Prostate gland (tissue), 2 donors: ENCODE results near the gene MGAM2. TPM values are rescaled to one million over a fixed set of nuclear protein-coding genes. Genes with fewer than 3 reads are reported as not detected.

ENCODE experiments used
- DNase-seq: peaks from one replicate; pipeline ENCODE4 v3.0.0-alpha.2; 2019; ENCODE audit warnings: low spot score
- H3K27ac ChIP-seq, 2 donors: fragments of 200-600 bp; sonication (generic); 2 replicates each; pipeline ENCODE4 v1.5.1; 2017 to 2019
- H3K27me3 ChIP-seq: fragments of 200-600 bp; sonication (generic); replicated peaks from 2 replicates; pipeline ENCODE4 v1.5.1; 2019; ENCODE audit not compliant: insufficient read depth
- H3K36me3 ChIP-seq, 2 donors: fragments of 200-600 bp; sonication (generic); 1 replicate in 1 of 2; 2 replicates in 1 of 2; pipeline versions ENCODE4 v1.5.1 to v1.8.1; 2017 to 2019
- H3K4me1 ChIP-seq: fragments of 200-600 bp; sonication (generic); replicated peaks from 2 replicates; pipeline ENCODE4 v1.5.1; 2019
- H3K4me3 ChIP-seq, 2 donors: fragments of 200-600 bp; sonication (generic); 2 replicates each; pipeline ENCODE4 v1.5.1; 2017 to 2019
- H3K9me3 ChIP-seq: fragments of 200-600 bp; sonication (generic); 2 replicates; pipeline ENCODE4 v1.5.1; 2017
- POLR2A ChIP-seq: fragments of 450-650 bp; IDR thresholded peaks from one replicate; pipeline ENCODE4 v1.6.1; 2016; ENCODE audit warnings: antibody characterized with exemption, mild to moderate bottlenecking
- POLR2AphosphoS5 ChIP-seq: sonication (generic); formaldehyde crosslinking; IDR thresholded peaks from one replicate; pipeline ENCODE4 v1.6.1; 2017; ENCODE audit warnings: antibody characterized with exemption
- WGBS: methylation state at CpG from one replicate; pipeline ENCODE4 v1.1.5; 2018; 5-methylcytosine and 5-hydroxymethylcytosine counted together
- intact Hi-C: fragments of 100-400 bp; cut with DNase I; formaldehyde crosslinking; loops from one replicate; pipeline ENCODE4 v1.14.2; 2022
- total RNA-seq, 2 donors: library from RNA; depleted of rRNA; stranded (reverse); fragments of >200 nt; gene quantifications; one replicate each; pipeline ENCODE4 v1.1.0, GENCODE V29; 2016
- TF ChIP-seq, protein P1 (sequence below), 4 experiments: fragments of 200-600 bp in 2 of 4; fragments of 450-650 bp in 2 of 4; sonication (generic) in 2 of 4; IDR thresholded peaks; 1 replicate in 3 of 4; 2 replicates in 1 of 4; pipeline ENCODE4 v1.5.1; 2016 to 2019; ENCODE audit warnings: antibody characterized with exemption in 4 of 4, mild to moderate bottlenecking in 2 of 4, moderate library complexity in 2 of 4

The MGAM2 gene
- total RNA-seq, 2 donors from 2014 or later: 0.36 to 0.51 TPM

DNA sequence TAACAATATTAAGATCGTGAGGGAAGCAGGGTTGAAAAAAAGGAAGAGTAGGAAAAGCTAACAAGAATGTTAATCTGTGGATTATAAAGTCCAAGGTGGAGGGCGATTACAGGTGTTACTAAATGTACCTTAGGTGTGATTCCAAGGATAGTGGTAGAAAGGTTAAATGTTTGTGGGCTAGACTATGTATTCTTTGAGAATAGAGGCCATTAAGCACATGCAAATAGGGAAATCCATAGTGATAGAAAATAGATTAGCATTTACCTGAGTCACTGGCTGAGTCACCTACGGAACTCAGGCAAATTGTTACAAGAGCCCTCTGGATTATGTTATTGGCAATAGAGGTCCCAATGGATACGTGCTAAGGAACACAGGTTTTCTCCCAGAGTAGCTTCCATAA lies 9.0 kb downstream of the MGAM2 start:
- H3K27me3 ChIP-seq: no peaks in the 10 kb centered on the region
- H3K4me3 ChIP-seq: no peak overlapping the region
- no peaks in the 10 kb centered on the region for H3K36me3 ChIP-seq
- no peak overlapping the region for H3K27ac ChIP-seq
- no peaks in the 10 kb centered on the region for H3K4me1 ChIP-seq
- H3K9me3 ChIP-seq: no peaks in the 10 kb centered on the region
- no peak for TF ChIP-seq POLR2AphosphoS5
- TF ChIP-seq, protein P1, sequence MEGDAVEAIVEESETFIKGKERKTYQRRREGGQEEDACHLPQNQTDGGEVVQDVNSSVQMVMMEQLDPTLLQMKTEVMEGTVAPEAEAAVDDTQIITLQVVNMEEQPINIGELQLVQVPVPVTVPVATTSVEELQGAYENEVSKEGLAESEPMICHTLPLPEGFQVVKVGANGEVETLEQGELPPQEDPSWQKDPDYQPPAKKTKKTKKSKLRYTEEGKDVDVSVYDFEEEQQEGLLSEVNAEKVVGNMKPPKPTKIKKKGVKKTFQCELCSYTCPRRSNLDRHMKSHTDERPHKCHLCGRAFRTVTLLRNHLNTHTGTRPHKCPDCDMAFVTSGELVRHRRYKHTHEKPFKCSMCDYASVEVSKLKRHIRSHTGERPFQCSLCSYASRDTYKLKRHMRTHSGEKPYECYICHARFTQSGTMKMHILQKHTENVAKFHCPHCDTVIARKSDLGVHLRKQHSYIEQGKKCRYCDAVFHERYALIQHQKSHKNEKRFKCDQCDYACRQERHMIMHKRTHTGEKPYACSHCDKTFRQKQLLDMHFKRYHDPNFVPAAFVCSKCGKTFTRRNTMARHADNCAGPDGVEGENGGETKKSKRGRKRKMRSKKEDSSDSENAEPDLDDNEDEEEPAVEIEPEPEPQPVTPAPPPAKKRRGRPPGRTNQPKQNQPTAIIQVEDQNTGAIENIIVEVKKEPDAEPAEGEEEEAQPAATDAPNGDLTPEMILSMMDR (IDR thresholded peaks at IDR 0.05): no peak
- TF ChIP-seq POLR2A: no peak
- no peak for DNase-seq
- intact Hi-C loops: no loop called here
- 58% methylated on average over 4 of the region's 4 CpGs for WGBS

DNA sequence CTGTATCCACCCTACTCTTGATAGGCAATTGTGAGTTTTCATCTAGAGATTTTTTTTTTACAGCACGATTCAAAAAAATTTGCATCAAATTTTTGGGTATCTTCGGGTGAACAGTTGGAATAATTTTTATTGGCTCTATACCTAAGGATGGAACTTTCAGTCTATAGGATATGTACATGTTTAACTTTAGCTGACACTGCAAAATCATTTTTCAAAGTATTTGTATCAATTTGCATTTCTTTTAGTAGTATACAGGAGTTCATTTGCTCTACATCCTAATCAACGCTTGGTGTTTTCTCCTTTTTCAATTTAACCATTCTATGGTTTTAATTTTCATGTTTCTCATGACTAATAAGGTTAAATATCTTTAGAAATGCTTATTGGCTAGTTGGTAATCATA lies 11.7 kb downstream of the MGAM2 start:
- DNase-seq: no peak
- no peaks in the 10 kb centered on the region for H3K9me3 ChIP-seq
- no peaks in the 10 kb centered on the region for H3K27me3 ChIP-seq
- TF ChIP-seq, protein P1 (IDR thresholded peaks at IDR 0.05): no peak
- TF ChIP-seq POLR2AphosphoS5 (no peak), POLR2A (no peak)
- no peaks in the 10 kb centered on the region for H3K4me1 ChIP-seq
- WGBS: 98% methylated on average over 3 of the region's 3 CpGs
- H3K27ac ChIP-seq: no peak overlapping the region
- intact Hi-C loops: no loop called here
- no peaks in the 10 kb centered on the region for H3K36me3 ChIP-seq
- H3K4me3 ChIP-seq: no peak overlapping the region

DNA sequence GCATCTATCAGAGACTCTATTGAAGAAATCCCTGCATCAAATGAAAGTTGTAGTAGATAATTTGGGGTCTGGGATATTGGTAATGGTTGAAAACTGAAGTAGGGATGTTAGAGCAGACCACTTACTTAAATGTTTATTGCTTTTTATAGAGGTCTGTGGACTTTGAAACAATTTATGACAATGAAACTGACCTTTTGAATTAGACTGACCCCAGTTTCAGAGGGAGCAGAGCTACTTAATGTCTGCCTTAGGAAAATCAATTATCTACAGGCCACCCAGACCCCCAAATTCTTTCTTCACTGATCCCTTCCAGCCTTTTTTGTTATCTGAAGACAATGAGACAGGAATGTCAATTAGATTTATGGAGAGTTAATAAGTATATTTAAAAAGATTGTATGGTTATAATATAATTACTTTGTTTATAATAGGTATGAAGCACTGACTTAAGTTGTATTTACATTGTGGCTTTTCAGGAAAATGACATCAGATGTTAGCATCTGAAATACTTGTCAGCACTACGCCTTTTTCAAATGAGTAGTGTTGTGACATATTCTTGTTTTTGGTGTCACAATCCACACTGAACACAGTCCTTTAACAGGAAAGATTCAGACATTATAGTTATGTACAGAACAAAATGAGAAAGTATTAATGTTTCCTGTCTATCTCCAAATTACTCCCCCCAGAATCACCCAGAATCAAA lies 13.9 kb downstream of the MGAM2 start:
- no peak for DNase-seq
- Histone ChIP-seq H3K4me3 (no peak overlapping the region), H3K27ac (no peak overlapping the region), H3K36me3 (no peaks in the 10 kb centered on the region), H3K9me3 (no peaks in the 10 kb centered on the region), H3K27me3 (no peaks in the 10 kb centered on the region), H3K4me1 (no peaks in the 10 kb centered on the region)
- 46% methylated on average over 1 of the region's 1 CpG for WGBS
- TF ChIP-seq POLR2AphosphoS5: no peak
- TF ChIP-seq, protein P1 (IDR thresholded peaks at IDR 0.05): no peak
- no peak for TF ChIP-seq POLR2A
- intact Hi-C loops: no loop called here

DNA sequence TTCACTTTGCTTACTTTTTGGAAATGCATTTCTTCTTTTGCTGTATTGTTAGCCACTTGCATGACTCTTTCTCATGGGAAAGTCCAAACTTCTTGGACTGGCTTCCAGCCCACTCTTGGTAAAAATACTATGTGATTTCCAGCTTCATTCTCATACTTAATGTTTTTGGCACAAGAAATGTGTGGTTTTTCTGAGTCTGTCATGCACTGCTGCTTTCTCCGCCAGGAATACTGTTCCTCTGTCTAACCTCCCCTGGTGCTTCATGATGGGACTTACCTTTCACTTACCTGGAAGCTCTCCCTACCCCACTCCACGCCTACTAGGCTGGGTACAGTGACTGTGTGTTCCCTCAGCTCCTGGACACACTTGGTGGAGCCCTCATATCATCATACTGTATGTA lies 18.7 kb downstream of the MGAM2 start:
- Histone ChIP-seq H3K27ac (no peak overlapping the region), H3K36me3 (no peaks in the 10 kb centered on the region), H3K9me3 (no peaks in the 10 kb centered on the region), H3K27me3 (no peaks in the 10 kb centered on the region), H3K4me3 (no peak overlapping the region), H3K4me1 (no peaks in the 10 kb centered on the region)
- intact Hi-C loops: no loop called here
- WGBS: 37% methylated on average over 2 of the region's 2 CpGs
- TF ChIP-seq POLR2AphosphoS5: no peak
- TF ChIP-seq, protein P1 (IDR thresholded peaks at IDR 0.05): no peak
- no peak for TF ChIP-seq POLR2A
- no peak for DNase-seq
